Stimulated activated CD8-positive, alpha-beta memory T cell treated with anti-CD3 and anti-CD28 coated beads, Interleukin-15, amount 100 ng/mL, for 4 hours (primary cell): ENCODE data around the gene CADPS.

ENCODE experiments used
- DNase-seq, 2 donors: peaks; one replicate each; pipeline ENCODE4 v3.0.0-alpha.2; 2020; ENCODE audit warnings: low read depth in 2 of 2

CADPS gene

GRCh38 chr3:62374341-62375218 is 500.6 kb downstream of the CADPS start:
- DNase-seq = no peak

GRCh38 chr3:62373714-62374333 is 501.4 kb downstream of the CADPS start:
- no peak for DNase-seq

GRCh38 chr3:62373215-62373614 is 502.0 kb downstream of the CADPS start, which contains the start of gene FEZF2:
Gene FEZF2 (minus strand): TSS chr3:62373550. CDS start chr3:62372868, 682 bp downstream.
- DNase-seq = no peak

GRCh38 chr3:62372621-62373041 is 502.6 kb downstream of the CADPS start:
- DNase-seq = no peak

GRCh38 chr3:62371720-62372591 is 503.3 kb downstream of the CADPS start:
- no peak for DNase-seq

- no peak for DNase-seq
Observed at GRCh38 chr3:62370858-62371719, 504.1 kb downstream of the CADPS start.

GRCh38 chr3:62370112-62370857 is 504.9 kb downstream of the CADPS start:
- no peak for DNase-seq

GRCh38 chr3:62369476-62369743 is 505.8 kb downstream of the CADPS start:
- no peak for DNase-seq

- DNase-seq = no peak
Observed at GRCh38 chr3:62368705-62369475, 506.3 kb downstream of the CADPS start.

- DNase-seq = no peak
Observed at GRCh38 chr3:62368290-62368704, 506.9 kb downstream of the CADPS start.

- DNase-seq = no peak
Observed at GRCh38 chr3:62367763-62368195, 507.4 kb downstream of the CADPS start.

- no peak for DNase-seq
Observed at GRCh38 chr3:62366126-62366484, 509.1 kb downstream of the CADPS start.

GRCh38 chr3:62365391-62366125 is 509.7 kb downstream of the CADPS start:
- DNase-seq = no peak

- DNase-seq = no peak
Observed at GRCh38 chr3:62364191-62364590, 511.0 kb downstream of the CADPS start.

- no peak for DNase-seq
Observed at GRCh38 chr3:62363275-62363674, 511.9 kb downstream of the CADPS start.

- no peak for DNase-seq
Observed at GRCh38 chr3:62361824-62362223, 513.4 kb downstream of the CADPS start.

- no peak for DNase-seq
Observed at GRCh38 chr3:62361261-62361660, 514.0 kb downstream of the CADPS start.

- DNase-seq = no peak
Observed at GRCh38 chr3:62359531-62359930, 515.7 kb downstream of the CADPS start.

- no peak for DNase-seq
Observed at GRCh38 chr3:62356356-62356755, 518.9 kb downstream of the CADPS start.
